SK-N-SH (cell line): ENCODE data around the gene LIN28B.

Experiments used
- ELF1 ChIP-seq: IDR thresholded peaks from 2 replicates; pipeline ENCODE4 v1.4.0; 2012
- RAD21 ChIP-seq: IDR thresholded peaks from 2 replicates; pipeline ENCODE4 v1.6.1; 2012; ENCODE audit warnings: mild to moderate bottlenecking, low read length

- TF ChIP-seq RAD21, result no peak
- TF ChIP-seq ELF1, result no peak
These were observed 72.7 kb downstream of the LIN28B start for GRCh38 chr6:105029581-105029980.
